ENCODE data around the gene KLHL22. TPM values are rescaled to one million over a fixed set of nuclear protein-coding genes. Genes with fewer than 3 reads are reported as not detected.

Gene KLHL22
- total RNA-seq (2016; rRNA removed; fragmentation: Illumina TruSeq; extraction: Trizol) (11.3 and 14.8 TPM in 2 replicates), polyA plus RNA-seq (2011; rRNA removed) (10.9 and 15.8 TPM in 2 replicates), polyA minus RNA-seq (2011; rRNA and poly(A)+ RNA removed; ENCODE audit: low replicate concordance) (12.1 and 32.8 TPM in 2 replicates), Bru-seq, nascent RNA (percentile 61 among the genes with signal in this experiment), BruChase-seq, experiment 1, labeled RNA remaining after a 6-hour chase (percentile 54 among the genes with signal in this experiment), BruChase-seq, experiment 2, labeled RNA remaining after a 2-hour chase (percentile 63 among the genes with signal in this experiment)
- 3.5 and 4.2 TPM in 2 replicates for total RNA-seq (2016; cell fraction: cytosol; rRNA removed; fragmentation: Illumina TruSeq; extraction: Trizol; ENCODE audit: low read depth)
- total RNA-seq (2016; cell fraction: insoluble cytoplasmic fraction; rRNA removed; fragmentation: Illumina TruSeq; extraction: Trizol) = 9.8 and 17.0 TPM in 2 replicates
- 5.6 and 6.4 TPM in 2 replicates for total RNA-seq (2016; cell fraction: membrane; rRNA removed; fragmentation: Illumina TruSeq; extraction: Trizol)
- total RNA-seq (2016; cell fraction: nucleus; rRNA removed; fragmentation: Illumina TruSeq; extraction: Trizol) = 16.4 and 19.9 TPM in 2 replicates
- polyA plus RNA-seq (2011; cell fraction: cytosol; rRNA removed) = 10.9 and 13.2 TPM in 2 replicates
- polyA plus RNA-seq (2011; cell fraction: nucleus; rRNA removed) = 24.9 and 26.8 TPM in 2 replicates
- polyA plus RNA-seq (2012) = 7.6 and 8.3 TPM in 2 replicates
- 0.76 and 1.1 TPM in 2 replicates for polyA plus RNA-seq (2016; cell fraction: cytosol; fragmentation: Illumina TruSeq; extraction: Trizol; ENCODE audit: low read depth)
- 7.9 and 10.3 TPM in 2 replicates for polyA plus RNA-seq (2016; cell fraction: insoluble cytoplasmic fraction; fragmentation: Illumina TruSeq; extraction: Trizol; ENCODE audit: low read depth)
- 1.1 and 1.6 TPM in 2 replicates for polyA plus RNA-seq (2016; cell fraction: membrane; fragmentation: Illumina TruSeq; extraction: Trizol; ENCODE audit: low read depth)
- polyA plus RNA-seq (2016; cell fraction: nucleus; fragmentation: Illumina TruSeq; extraction: Trizol; ENCODE audit: insufficient read depth, low read depth) = 21.4 and 25.4 TPM in 2 replicates
- polyA minus RNA-seq (2011; cell fraction: cytosol; rRNA and poly(A)+ RNA removed) = 6.0 and 10.6 TPM in 2 replicates
- 17.1 and 18.6 TPM in 2 replicates for polyA minus RNA-seq (2011; cell fraction: nucleus; rRNA and poly(A)+ RNA removed)
- long read RNA-seq, experiment 1, partial matches to known transcripts = 4 of 13 reads
- long read RNA-seq, experiment 1, other reads (novel, unspliced or antisense) = 4 of 13 reads
- long read RNA-seq, experiment 2, transcript KLHL22-201 (7 exons, 2,616 nt) = major isoform, 10 of 25 reads
- long read RNA-seq, experiment 2, partial matches to known transcripts = 11 of 25 reads
- long read RNA-seq, experiment 2, other reads (novel, unspliced or antisense) = 4 of 25 reads

GRCh38 chr22:20494978-20495860 is at the start of gene KLHL22:
TSS of gene KLHL22 (minus strand) at chr22:20495795. CDS start at chr22:20489211, 6,584 bp downstream.
- 10% methylated on average over 2 of the region's 108 CpGs for WGBS (ENCODE audit: low lambda C conversion rate)
- TF ChIP-seq BORCS8-MEF2B (CRISPR knock-in tag; IDR thresholded peaks at IDR 0.05) (0 out of 2 replicates have a peak, but pooled peaks have one; percentile 47), ZSCAN30 (CRISPR knock-in tag; IDR thresholded peaks at IDR 0.05) (0 out of 2 replicates have a peak, but pooled peaks have one; percentile 23), ZNF3 (CRISPR knock-in tag; IDR thresholded peaks at IDR 0.05) (no peak), FLYWCH1 (CRISPR knock-in tag; IDR thresholded peaks at IDR 0.05) (no peak), NR2C2 (CRISPR knock-in tag; IDR thresholded peaks at IDR 0.05; ENCODE audit: borderline replicate concordance) (0 out of 2 replicates have a peak, but pooled peaks have one; percentile 39), ZNF446 (CRISPR knock-in tag; IDR thresholded peaks at IDR 0.05) (0 out of 2 replicates have a peak, but pooled peaks have one; percentile 49), ARNT2 (CRISPR knock-in tag; IDR thresholded peaks at IDR 0.05; ENCODE audit: low read depth) (peak; percentile 48), HIC2 (CRISPR knock-in tag; IDR thresholded peaks at IDR 0.05; ENCODE audit: low read depth) (peak; percentile 24; the same call in 1 of the 2 replicates), ASH2L (IDR thresholded peaks at IDR 0.05; ENCODE audit: insufficient read length, low read depth, low read length) (peak; percentile 20), MAZ (IDR thresholded peaks at IDR 0.05; ENCODE audit: borderline replicate concordance, low read depth, low read length) (no peak), MAZ (CRISPR knock-in tag; IDR thresholded peaks at IDR 0.05; ENCODE audit: low read depth) (peak; percentile 74), HNRNPLL (IDR thresholded peaks at IDR 0.05; ENCODE audit: low read depth, low read length, poor library complexity, severe bottlenecking) (peak; percentile 14), IKZF5 (CRISPR knock-in tag; IDR thresholded peaks at IDR 0.05) (0 out of 2 replicates have a peak, but pooled peaks have one; percentile 9), ZNF17 (CRISPR knock-in tag; IDR thresholded peaks at IDR 0.05) (0 out of 2 replicates have a peak, but pooled peaks have one; percentile 0)

More at GRCh38 chr22:20494978-20495860, at the start of gene KLHL22:
- ChIA-PET CTCF (ENCODE audit: low intra/inter-chr PET ratio, low total read pairs) (interaction anchor here (1.9 kb wide), 1 partner anchor 77 kb away, joined by 7 read pairs; no protein-coding TSS in a partner anchor), POLR2A (interaction anchor here (0.6 to 1.4 kb wide), 3 partner anchors 13 to 176 kb away, joined by 3 read pairs; partner anchors contain the start of gene DGCR6L)
- intact Hi-C loops (cut with micrococcal nuclease; ENCODE audit: unreplicated experiment) = loop anchor here (10.0 kb wide), 1 partner anchor 70 kb away; no protein-coding TSS in a partner anchor
- Histone ChIP-seq H3K9me3 (ENCODE audit: low read length) (no peaks in the 10 kb centered on the region), H3K27me3 (ENCODE audit: control insufficient read depth in 1 of 2, insufficient read depth in 2 of 2, low read length in 2 of 2) (no peaks in the 10 kb centered on the region; a peak in 1 of 5 replicates), H2AFZ (ENCODE audit: low read length) (peak within 1 kb of the TSS; percentile 83), H3K9ac (ENCODE audit: insufficient read depth, low read depth, low read length) (peak within 1 kb of the TSS; percentile 94), H3K4me1 (ENCODE audit: insufficient read depth, low read length) (peaks cover 40% of the 10 kb centered on the region), H3K79me2 (ENCODE audit: insufficient read depth, low read length) (peaks cover 23% of the 10 kb centered on the region), H3K4me2 (ENCODE audit: low read depth, low read length) (peak within 1 kb of the TSS; percentile 100), H3K27ac (ENCODE audit: extremely low read length, insufficient read depth, low read length) (peak within 1 kb of the TSS; percentile 81), H3K36me3 (replicated peaks in 1 of 2; ENCODE audit: control insufficient read depth in 1 of 2, insufficient read depth in 2 of 2, low read length in 2 of 2) (no peaks in the 10 kb centered on the region; a peak in 1 of 5 replicates), H3K4me3 (replicated peaks in 1 of 3; ENCODE audit: insufficient read depth in 1 of 3, low read depth in 2 of 3, low read length in 3 of 3) (peak within 1 kb of the TSS; percentile 69 to 88 (median 76)), H4K20me1 (ENCODE audit: insufficient read depth, low read length) (no peaks in the 10 kb centered on the region)
- peak; percentile 14 for ATAC-seq
- no peak for FAIRE-seq
- BruUV-seq (replicated peaks) = no TSS peak
- peak; percentile 26 for DNase-seq (ENCODE audit: low spot score)
- in situ Hi-C loops (cut with HindIII; ENCODE audit: extremely low pct_ligation_motif_present, low pct_unique_long_range_greater_than_20kb) = no loop called here

Data from HepG2 (cell line).